Measurements from ENCODE around the gene CAMK1G. TPM values are rescaled to one million over a fixed set of nuclear protein-coding genes. Genes with fewer than 3 reads are reported as not detected.
A peak's percentile ranks its signal among the peaks of the same experiment; 100 is the strongest.

Gene CAMK1G
- total RNA-seq, 4 donors from 2014 or later, result 0.21 to 4.9 TPM; not detected in 2

DNA sequence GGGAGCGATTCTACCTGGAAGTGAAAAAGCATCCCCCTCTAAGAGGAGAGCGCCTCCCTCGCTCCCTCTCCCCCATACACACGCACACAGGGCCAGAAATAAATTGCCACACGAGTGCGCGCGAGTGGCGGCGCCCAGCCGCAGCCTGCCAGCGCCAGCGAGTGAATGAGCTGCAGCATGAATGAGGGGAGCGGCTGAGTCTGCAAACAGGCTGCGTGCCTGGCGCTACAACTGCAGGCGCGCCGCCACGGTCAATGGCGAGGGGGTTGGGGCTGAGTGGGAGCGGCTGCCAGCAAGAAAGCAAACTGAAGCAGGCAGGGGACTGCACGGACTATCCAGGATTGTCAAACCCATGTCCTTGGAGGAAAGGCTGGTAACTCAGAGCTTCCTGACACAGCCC lies 2.2 kb downstream of the CAMK1G start:
- no peak for DNase-seq (ENCODE audit: low spot score in 2 of 2)

DNA sequence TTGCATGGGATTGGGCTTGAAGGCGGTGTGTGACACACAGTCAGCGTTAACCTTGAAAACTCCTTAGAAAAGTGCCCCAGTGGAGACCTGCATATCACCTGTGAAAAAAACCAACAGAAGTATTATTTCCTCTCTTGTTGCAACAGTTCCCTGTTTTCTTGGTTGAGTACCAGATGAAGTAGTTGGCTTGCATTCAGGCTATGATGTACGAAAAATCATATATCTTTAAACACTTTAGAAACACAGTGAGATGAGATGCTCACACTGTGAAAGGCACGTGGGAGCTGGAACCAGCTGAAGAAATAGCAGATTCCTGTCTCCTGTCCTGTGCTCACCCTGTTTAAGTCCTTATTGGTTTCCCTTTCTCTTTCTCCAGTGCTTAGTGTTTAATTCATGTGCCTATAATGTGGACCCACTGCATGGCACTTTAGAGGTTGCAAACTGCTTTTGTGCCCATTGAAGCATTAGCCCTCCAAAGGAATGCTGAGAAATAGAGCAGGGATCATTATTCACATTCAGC lies 2.8 kb downstream of the CAMK1G start:
- no peak overlapping the region for H3K27ac ChIP-seq
- DNase-seq (ENCODE audit: low spot score in 2 of 2), result no peak
- peaks cover 0 to 10% (median 4%) of the 10 kb centered on the region in 4 donors for H3K4me1 ChIP-seq
- H3K36me3 ChIP-seq, result no peaks in the 10 kb centered on the region
- H3K9me3 ChIP-seq, result no peaks in the 10 kb centered on the region
- 76% methylated on average over 4 of the region's 4 CpGs for WGBS, 2 donors
- TF ChIP-seq POLR2A (IDR thresholded peaks at IDR 0.05), result no peak
- TF ChIP-seq, protein P1, sequence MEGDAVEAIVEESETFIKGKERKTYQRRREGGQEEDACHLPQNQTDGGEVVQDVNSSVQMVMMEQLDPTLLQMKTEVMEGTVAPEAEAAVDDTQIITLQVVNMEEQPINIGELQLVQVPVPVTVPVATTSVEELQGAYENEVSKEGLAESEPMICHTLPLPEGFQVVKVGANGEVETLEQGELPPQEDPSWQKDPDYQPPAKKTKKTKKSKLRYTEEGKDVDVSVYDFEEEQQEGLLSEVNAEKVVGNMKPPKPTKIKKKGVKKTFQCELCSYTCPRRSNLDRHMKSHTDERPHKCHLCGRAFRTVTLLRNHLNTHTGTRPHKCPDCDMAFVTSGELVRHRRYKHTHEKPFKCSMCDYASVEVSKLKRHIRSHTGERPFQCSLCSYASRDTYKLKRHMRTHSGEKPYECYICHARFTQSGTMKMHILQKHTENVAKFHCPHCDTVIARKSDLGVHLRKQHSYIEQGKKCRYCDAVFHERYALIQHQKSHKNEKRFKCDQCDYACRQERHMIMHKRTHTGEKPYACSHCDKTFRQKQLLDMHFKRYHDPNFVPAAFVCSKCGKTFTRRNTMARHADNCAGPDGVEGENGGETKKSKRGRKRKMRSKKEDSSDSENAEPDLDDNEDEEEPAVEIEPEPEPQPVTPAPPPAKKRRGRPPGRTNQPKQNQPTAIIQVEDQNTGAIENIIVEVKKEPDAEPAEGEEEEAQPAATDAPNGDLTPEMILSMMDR (IDR thresholded peaks at IDR 0.05), result no peak
- TF ChIP-seq EP300 (IDR thresholded peaks at IDR 0.05), result no peak
- H3K4me3 ChIP-seq, result no peak overlapping the region
- H3K27me3 ChIP-seq, result peaks cover 0 to 45% of the 10 kb centered on the region in 2 donors

More for the DNA sequence above, 2.2 kb downstream of the CAMK1G start:
- peaks cover 0 to 51% of the 10 kb centered on the region in 2 donors for H3K27me3 ChIP-seq
- no peaks in the 10 kb centered on the region for H3K9me3 ChIP-seq
- WGBS, 2 donors, result 2% methylated on average over 13 to 20 of the region's 23 CpGs
- no peak overlapping the region for H3K27ac ChIP-seq
- no peak overlapping the region for H3K4me3 ChIP-seq
- no peaks in the 10 kb centered on the region for H3K36me3 ChIP-seq
- TF ChIP-seq, protein P1 (IDR thresholded peaks at IDR 0.05), result no peak
- no peak for TF ChIP-seq POLR2A (IDR thresholded peaks at IDR 0.05)
- TF ChIP-seq EP300 (IDR thresholded peaks at IDR 0.05), result no peak
- H3K4me1 ChIP-seq, result peaks cover 0 to 10% (median 4%) of the 10 kb centered on the region in 4 donors

DNA sequence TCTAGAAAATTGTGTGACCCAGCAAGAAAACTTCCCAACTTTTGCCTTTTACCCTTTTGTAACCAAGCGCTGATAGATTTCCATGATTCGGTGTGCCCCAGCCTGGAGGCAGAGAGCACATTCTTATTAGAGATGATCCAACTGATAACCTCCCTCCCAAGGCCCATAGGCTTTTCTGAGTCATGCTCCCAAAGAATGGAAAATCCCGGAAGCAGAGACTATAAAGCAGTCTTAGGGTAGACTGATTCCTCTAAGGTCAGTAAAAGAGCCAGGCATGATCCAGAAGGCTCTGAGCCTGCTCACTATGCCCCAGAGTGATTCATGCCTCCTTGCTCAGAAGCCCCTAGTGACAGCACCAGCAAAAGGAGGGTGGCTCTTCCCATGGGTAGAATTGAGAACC lies 4.3 kb downstream of the CAMK1G start:
- TF ChIP-seq EP300 (IDR thresholded peaks at IDR 0.05) (no peak), POLR2A (IDR thresholded peaks at IDR 0.05) (no peak)
- TF ChIP-seq, protein P1 (IDR thresholded peaks at IDR 0.05), result no peak
- Histone ChIP-seq H3K36me3 (no peaks in the 10 kb centered on the region), H3K4me1 (peaks cover 0 to 10% (median 4%) of the 10 kb centered on the region in 4 donors), H3K4me3 (no peak overlapping the region), H3K27me3 (peaks cover 0 to 30% of the 10 kb centered on the region in 2 donors), H3K9me3 (no peaks in the 10 kb centered on the region), H3K27ac (no peak overlapping the region)
- 80 to 91% methylated on average over 3 of the region's 3 CpGs for WGBS, 2 donors
- DNase-seq (ENCODE audit: low spot score in 2 of 2), result no peak

DNA sequence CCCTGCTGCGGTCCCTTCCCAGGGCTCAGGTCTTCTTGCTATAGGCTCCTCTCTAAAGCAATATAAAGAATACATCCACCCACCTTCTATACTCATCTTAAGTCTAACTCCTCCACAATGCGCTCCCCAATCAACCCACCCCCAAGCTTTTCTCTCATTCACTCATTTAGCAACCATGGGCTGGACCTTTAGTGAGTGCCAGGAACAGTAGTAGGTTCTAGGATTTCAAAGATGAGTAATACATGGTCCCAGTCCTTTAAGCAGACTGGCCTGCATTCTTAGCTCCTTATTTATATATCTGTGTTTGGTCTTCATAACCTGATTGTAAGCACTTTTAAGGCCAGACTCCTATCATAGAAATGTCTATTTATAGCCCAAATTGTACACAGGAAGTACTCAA lies 5.9 kb downstream of the CAMK1G start:
- no peak for DNase-seq (ENCODE audit: low spot score in 2 of 2)
- no peaks in the 10 kb centered on the region for H3K9me3 ChIP-seq
- H3K36me3 ChIP-seq, result no peaks in the 10 kb centered on the region
- peaks cover 0 to 10% (median 4%) of the 10 kb centered on the region in 4 donors for H3K4me1 ChIP-seq
- 95 to 97% methylated on average over 2 of the region's 2 CpGs for WGBS, 2 donors
- H3K27me3 ChIP-seq, result peaks cover 0 to 14% of the 10 kb centered on the region in 2 donors
- TF ChIP-seq POLR2A (IDR thresholded peaks at IDR 0.05), result no peak
- TF ChIP-seq, protein P1 (IDR thresholded peaks at IDR 0.05), result no peak
- H3K4me3 ChIP-seq, result no peak overlapping the region
- no peak overlapping the region for H3K27ac ChIP-seq

DNA sequence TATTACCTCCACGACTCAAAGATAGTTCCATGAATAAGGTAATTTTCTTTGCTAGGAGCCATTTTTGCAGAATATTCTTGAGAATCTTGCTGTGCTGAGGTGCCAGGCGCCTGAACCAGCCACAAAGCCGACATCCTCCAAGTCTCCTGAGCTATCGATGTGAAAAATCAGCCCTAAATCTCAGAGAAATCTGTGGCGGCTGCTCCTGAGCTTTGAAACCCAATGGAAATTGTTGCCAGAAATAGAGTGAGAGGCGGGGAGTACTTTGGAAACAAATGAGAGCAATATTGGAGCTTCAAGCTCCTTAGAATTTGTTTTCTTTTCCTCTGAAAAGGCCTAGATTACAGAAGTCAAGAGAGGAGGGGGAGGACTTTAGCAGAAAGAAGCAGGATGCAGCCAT lies 6.3 kb downstream of the CAMK1G start:
- 82 to 87% methylated on average over 6 of the region's 6 CpGs for WGBS, 2 donors
- H3K36me3 ChIP-seq, result no peaks in the 10 kb centered on the region
- H3K27ac ChIP-seq, result peak overlapping the region in 1 of 4 donors; percentile 4
- H3K4me1 ChIP-seq, result peaks cover 0 to 10% (median 4%) of the 10 kb centered on the region in 4 donors
- DNase-seq (ENCODE audit: low spot score in 2 of 2), result no peak
- no peak overlapping the region for H3K4me3 ChIP-seq
- peaks cover 0 to 13% of the 10 kb centered on the region in 2 donors for H3K27me3 ChIP-seq
- TF ChIP-seq, protein P1 (IDR thresholded peaks at IDR 0.05), result no peak
- no peak for TF ChIP-seq EP300 (IDR thresholded peaks at IDR 0.05)
- TF ChIP-seq POLR2A (IDR thresholded peaks at IDR 0.05), result no peak
- H3K9me3 ChIP-seq, result no peaks in the 10 kb centered on the region
